Measurements from ENCODE around the gene TMEM132C. TPM values are rescaled to one million over a fixed set of nuclear protein-coding genes. Genes with fewer than 3 reads are reported as not detected.
"Not testable (repeated sequence)": the region's sequence is repeated elsewhere in the genome, so short reads cannot be mapped to it uniquely, and the experiment has no call there.

TMEM132C gene
- not detected for total RNA-seq

GRCh38 chr12:128267131-128267622 lies at the start of gene TMEM132C:
TSS of gene TMEM132C (plus strand) at chr12:128267170. CDS start at chr12:128267403, 233 bp downstream.
- POLR2A ChIA-PET = no interaction called here
- CTCF ChIA-PET = no interaction called here

GRCh38 chr12:128224226-128224625 lies 42.7 kb upstream of the TMEM132C start:
- POLR2A ChIA-PET = no interaction called here
- CTCF ChIA-PET = no interaction called here

DNA sequence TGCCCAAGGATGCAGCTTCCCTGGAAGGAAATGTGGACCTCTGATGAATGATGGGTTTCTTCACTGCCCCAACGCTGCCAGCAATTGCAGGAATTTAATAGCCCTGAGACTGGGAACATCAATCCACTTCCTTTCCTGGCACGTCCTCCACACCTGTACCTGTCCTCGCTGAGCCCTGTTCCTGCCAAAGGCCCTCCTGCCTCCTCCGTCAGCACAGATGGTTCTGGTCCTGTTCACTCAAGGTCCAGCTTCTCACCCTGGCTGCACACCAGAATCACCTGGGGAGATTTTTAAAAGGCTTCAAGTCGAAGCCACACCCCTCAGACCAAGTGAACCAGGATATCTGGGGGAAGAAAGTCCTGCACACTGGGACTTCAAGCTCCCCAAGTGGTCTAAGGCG lies 38.4 kb upstream of the TMEM132C start:
- ChIA-PET CTCF (no interaction called here), POLR2A (no interaction called here)

- ChIA-PET POLR2A (no interaction called here), CTCF (no interaction called here)
Observed at GRCh38 chr12:128235635-128236417, 31.1 kb upstream of the TMEM132C start.

GRCh38 chr12:128236525-128236924 lies 30.4 kb upstream of the TMEM132C start:
- ChIA-PET POLR2A (no interaction called here), CTCF (no interaction called here)

GRCh38 chr12:128240745-128241144 lies 26.2 kb upstream of the TMEM132C start:
- CTCF ChIA-PET = no interaction called here
- POLR2A ChIA-PET = no interaction called here

DNA sequence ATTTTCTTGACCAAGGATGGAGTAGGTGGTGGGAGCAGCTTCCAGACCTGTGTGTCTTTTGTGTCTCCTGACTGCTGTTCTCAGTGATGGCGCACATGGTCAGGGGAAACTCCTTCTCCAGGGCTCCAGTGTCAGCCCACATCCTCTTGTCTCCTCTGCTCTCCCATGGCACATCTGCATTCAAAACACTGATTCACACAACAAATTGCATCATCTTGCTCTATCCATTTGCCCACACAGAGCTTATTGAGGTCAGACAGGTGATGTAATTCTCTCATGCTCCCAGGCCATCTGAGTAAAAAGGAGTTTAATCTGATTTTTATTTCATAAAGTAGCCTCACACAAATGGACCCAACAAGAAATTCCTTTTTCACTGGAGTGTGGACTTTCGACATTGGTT lies 21.8 kb upstream of the TMEM132C start:
- ChIA-PET POLR2A (no interaction called here), CTCF (no interaction called here)

DNA sequence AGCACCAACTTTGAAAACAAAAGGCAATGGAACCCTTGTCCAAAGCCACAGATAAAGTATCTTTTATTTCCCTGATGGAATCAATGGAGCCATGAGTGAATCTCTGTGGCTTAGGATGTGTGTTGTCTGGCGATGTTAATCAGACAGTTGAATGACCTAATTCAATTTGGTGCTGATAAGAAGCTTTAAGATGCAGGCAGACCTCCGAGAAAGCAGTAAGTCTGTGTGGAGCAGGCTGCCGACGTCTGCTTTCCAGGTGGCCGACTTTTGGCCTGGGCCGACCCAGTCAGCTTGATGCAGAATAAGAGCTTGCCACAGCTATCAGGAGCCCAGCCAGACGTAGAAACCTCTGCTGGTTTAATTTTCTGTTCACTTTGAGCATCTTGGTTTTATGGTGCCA lies 21.1 kb upstream of the TMEM132C start:
- CTCF ChIA-PET = no interaction called here
- POLR2A ChIA-PET = no interaction called here

- ChIA-PET POLR2A (no interaction called here), CTCF (no interaction called here)
Observed at GRCh38 chr12:128250096-128250495, 16.9 kb upstream of the TMEM132C start.

DNA sequence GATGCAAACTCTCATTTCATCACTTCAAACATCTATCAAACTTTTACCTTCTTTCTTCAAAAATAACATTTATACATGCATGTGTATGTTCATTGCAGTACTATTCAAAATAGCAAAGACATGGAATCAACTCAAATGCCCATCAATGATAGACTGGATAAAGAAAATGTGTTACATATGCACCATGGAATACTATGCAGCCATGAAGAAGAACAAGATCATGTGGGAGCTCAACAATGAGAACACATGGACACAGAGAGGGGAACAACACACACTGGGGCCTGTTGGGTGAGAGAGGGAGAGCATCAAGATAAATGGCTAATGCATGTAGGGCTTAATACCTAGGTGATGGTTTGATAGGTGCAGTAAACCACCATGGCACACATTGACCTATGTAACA lies 13.1 kb upstream of the TMEM132C start:
- POLR2A ChIA-PET, CTCF ChIA-PET: not testable (repeated sequence)

DNA sequence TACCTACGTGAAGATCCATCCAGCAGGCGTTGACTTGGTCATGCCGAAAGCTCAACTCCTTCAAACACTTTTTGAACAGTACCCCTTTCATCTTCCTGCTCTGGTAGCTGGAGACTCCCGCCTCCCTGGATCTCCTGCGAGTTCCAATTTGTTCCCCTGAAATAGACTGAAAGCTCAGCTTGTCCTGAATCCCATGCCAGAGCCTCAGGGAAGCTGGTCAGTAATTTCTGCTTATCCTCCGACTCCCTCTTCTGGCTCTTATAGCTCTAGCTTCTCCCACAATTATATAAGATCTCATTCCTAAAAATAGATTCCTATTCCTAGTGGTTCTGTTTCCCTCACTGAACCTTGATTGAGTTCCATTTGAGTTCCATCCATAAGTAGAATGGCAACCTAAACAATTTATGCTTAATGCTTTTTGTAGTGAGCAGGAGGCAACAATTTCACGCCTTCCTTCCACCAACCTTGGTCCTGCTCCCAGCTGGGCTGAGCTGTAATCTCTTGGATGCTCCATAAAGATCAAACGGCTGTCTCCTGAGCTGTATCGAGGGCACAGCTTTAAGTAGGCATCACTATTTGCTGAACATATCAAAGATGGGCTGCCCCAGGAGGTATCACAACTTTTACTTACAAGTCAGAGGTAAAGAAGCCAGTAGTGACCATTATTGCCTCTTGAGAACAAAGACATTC lies 8.0 kb upstream of the TMEM132C start:
- ChIA-PET CTCF (no interaction called here), POLR2A (no interaction called here)

DNA sequence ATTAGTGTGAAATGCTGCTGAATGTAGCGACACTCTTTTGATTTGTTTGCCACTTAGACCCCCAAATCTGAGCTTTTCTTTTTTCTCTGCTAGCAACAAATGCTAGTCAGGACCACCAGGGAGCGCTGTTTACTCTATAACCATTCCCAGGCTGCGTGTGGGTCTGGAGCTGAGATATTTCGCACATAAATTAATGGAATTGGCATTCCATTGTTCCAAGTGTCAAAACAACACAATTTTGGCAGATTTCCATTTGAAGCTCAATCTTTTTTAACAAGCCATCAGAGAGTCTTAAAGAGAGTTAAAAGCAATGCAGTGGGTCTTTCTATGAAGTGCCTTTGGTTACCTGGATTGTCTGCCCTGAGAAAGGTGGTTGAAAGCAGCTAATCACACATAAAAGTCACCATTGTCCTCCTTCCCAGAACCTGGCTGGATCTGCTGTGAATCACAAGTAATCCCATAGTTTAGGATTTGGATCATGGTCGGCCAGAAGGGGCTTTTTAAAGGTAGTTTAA lies 7.4 kb upstream of the TMEM132C start:
- CTCF ChIA-PET = no interaction called here
- POLR2A ChIA-PET = no interaction called here

DNA sequence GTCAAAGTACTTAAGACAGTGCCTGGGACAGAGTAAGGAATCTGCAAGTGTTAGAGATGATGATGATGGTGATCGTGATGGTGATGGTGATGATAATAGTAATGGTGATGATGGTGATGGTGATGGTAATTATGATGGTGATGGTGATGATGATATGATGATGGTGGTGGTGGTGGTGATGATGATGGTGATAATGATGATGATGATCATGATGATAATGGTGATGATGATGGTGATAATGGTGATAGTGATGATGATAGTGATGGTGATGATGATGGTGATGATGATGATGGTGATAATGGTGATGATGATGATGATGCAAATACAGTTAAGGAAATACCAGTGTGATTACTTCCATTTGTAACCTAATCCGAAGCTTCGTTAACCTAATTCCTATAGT lies 5.2 kb upstream of the TMEM132C start:
- POLR2A ChIA-PET = no interaction called here
- CTCF ChIA-PET = no interaction called here

DNA sequence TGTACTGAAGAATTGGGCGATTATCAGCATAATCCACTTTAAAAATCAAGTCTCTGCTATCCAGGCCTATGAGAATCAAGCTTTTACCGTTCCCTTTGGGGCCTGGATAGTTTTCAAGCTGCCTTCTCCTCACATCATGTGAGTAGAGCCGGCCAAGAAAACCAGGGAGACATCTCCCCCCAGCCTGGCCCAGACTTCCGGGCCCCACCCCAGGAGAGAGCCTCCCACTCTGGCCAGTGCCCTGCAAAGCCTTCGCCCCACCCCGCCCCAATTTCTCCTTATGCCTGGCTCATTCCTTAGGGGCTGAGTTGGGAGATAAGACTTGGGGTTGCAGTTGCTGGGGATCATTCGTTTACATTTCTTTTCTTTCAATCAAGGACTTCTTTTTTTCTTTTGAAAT lies 1.4 kb upstream of the TMEM132C start:
- CTCF ChIA-PET = no interaction called here
- POLR2A ChIA-PET = no interaction called here

GRCh38 chr12:128266086-128266485 lies 884 bp upstream of the TMEM132C start:
- ChIA-PET POLR2A (no interaction called here), CTCF (no interaction called here)

- CTCF ChIA-PET = no interaction called here
- POLR2A ChIA-PET = no interaction called here
Observed at GRCh38 chr12:128266541-128267130, 334 bp upstream of the TMEM132C start.

DNA sequence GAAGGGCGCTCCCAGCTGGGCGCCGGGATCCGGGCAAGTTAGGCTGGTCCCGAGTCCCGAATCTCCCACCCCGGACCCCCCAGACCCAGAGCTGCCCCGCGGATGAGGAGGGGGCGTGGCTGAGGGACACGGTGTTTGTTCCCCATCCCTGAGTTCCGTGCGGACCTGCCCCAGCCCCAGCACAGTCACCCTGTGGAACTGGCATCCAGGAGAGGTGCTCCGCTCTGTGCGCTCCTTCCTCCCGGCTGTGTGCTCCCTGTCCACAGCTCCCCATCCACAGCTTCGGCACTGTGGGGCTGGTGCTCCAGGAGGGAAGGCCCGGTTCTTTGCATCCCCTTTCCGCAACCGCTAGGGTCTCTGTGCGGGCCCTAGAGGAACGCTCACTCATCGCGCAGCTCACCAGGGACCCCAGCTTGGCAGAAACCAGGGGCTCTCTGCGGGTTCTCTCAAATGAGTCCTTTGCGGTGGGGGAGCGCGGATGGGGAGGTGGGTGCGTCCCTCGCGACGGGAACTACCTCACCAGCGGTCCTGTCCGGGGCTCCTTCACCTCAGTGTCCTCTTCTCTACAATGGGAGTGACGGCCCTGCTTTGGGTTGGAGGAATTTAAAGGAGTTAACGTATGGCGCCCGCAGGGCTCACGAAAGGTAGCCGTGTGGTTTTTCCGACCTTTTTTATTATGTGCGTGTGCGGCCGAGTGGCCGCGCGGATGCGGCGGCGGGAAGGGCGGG lies 845 bp downstream of the TMEM132C start:
- POLR2A ChIA-PET = no interaction called here
- CTCF ChIA-PET = no interaction called here

DNA sequence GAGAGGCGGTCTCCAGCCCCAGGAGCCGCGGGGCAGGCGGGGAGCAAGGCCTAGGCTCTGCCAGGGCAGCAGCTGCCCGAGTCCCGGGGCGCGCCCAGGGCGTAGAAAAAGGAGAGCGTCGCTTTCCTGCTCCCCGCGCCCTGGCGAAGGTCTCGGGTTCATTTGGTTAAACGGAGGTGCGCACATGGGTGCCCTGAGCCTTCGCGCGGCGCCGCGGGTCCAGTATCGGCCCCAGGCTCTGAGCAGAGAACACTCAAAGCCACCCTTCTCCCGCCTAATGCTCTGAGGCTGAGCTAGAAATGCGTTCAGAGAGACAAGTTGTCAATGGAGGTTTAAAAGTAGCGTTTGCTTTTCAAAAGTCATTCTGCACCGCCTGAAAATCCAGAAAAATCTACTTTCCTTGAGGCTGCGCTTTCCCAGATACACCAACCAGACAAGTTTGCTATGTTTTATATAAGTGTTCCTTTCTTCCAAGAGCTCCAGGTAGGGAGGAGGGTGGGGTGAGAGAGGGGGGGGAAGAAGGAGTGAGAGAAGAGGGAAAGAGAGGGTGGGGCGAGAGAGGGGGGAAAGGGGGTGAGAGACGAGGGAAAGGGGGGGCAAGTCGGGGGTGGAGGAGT lies 1.5 kb downstream of the TMEM132C start:
- ChIA-PET CTCF (no interaction called here), POLR2A (no interaction called here)

- ChIA-PET POLR2A (no interaction called here), CTCF (no interaction called here)
Observed at GRCh38 chr12:128269181-128269591, 2.2 kb downstream of the TMEM132C start.

DNA sequence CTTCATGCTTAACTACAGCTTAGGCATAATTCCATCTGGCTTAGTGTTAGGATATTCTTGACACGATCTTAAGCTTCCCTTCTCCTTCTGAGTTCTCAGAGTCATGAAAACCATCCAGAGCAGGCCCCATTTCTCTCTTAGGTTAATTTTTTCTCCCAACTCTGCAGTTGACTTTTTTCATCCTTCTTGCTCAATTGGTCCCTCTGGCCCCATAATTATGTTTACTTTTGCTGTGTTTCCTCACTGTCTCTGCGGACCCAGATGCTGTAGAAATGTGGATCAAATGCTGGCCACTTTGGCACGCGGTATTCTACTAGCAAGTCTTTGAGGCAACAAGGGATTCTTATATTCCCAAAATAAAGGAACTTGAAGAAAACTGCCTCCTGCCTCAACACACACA lies 9.5 kb downstream of the TMEM132C start:
- ChIA-PET POLR2A (no interaction called here), CTCF (no interaction called here)

Data from activated CD8-positive, alpha-beta memory T cell treated with anti-CD3 and anti-CD28 coated beads for 36 hours (primary cell).